IgD-negative memory B cell (primary cell): Measurements from ENCODE around the gene RBM34. TPM values are rescaled to one million over a fixed set of nuclear protein-coding genes. Genes with fewer than 3 reads are reported as not detected.
A peak's percentile ranks its signal among the peaks of the same experiment; 100 is the strongest.

ENCODE experiments used
- H3K27ac Mint-ChIP-seq, 3 donors: one replicate each; pipeline ENCODE4 v1.8.0; 2020 to 2022; ENCODE audit warnings: mild to moderate bottlenecking in 3 of 3, mixed read lengths in 3 of 3, moderate library complexity in 1 of 3
- H3K27me3 Mint-ChIP-seq: one replicate; pipeline ENCODE4 v1.8.0; 2021; ENCODE audit warnings: mixed read lengths
- H3K36me3 Mint-ChIP-seq: one replicate; pipeline ENCODE4 v1.8.0; 2020; ENCODE audit warnings: mild to moderate bottlenecking, mixed read lengths
- H3K4me1 Mint-ChIP-seq, 3 donors: one replicate each; pipeline ENCODE4 v1.8.0; 2020 to 2022; ENCODE audit warnings: mixed read lengths in 3 of 3, mild to moderate bottlenecking in 1 of 3
- H3K4me3 Mint-ChIP-seq, 4 donors: one replicate each; pipeline ENCODE4 v1.8.0; 2020 to 2022; ENCODE audit warnings: mild to moderate bottlenecking in 4 of 4, mixed read lengths in 4 of 4, moderate library complexity in 3 of 4
- H3K9me3 Mint-ChIP-seq, 3 donors: one replicate each; pipeline ENCODE4 v1.8.0; 2020 to 2021; ENCODE audit warnings: mixed read lengths in 3 of 3, mild to moderate bottlenecking in 1 of 3
- polyA plus RNA-seq: library from polyadenylated mRNA; unstranded; fragments of 300-500 nt; fragmentation: Illumina TruSeq; gene quantifications from one replicate; pipeline ENCODE4 v1.2.3, GENCODE V29; 2021

The RBM34 gene
- polyA plus RNA-seq, 1 donor from 2014 or later = 86.7 TPM

DNA sequence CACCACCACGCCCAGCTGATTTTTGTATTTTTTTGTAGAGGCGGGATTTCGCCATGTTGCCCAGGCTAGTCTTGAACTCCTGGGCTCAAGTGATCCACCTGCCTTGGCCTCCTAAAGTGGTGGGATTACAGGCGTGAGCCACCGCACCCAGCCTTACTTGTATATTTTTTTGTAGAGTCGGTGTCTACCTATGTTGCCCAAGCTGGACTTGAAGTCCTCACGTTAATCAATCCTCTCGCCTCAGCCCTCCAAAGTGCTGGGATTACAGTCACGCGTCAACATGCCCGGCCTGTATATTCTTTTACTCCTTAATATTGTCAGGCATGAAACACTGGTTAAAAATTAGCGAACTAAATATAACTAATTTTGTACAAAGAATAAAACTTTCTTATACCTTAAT, 26.9 kb downstream of the RBM34 start:
- no peaks in the 10 kb centered on the region for H3K27me3 Mint-ChIP-seq
- H3K4me1 Mint-ChIP-seq = peaks cover 0 to 3% (median 1%) of the 10 kb centered on the region in 3 donors
- peaks cover 16% of the 10 kb centered on the region for H3K36me3 Mint-ChIP-seq
- no peak overlapping the region for H3K4me3 Mint-ChIP-seq
- no peak overlapping the region for H3K27ac Mint-ChIP-seq
- H3K9me3 Mint-ChIP-seq = no peaks in the 10 kb centered on the region

DNA sequence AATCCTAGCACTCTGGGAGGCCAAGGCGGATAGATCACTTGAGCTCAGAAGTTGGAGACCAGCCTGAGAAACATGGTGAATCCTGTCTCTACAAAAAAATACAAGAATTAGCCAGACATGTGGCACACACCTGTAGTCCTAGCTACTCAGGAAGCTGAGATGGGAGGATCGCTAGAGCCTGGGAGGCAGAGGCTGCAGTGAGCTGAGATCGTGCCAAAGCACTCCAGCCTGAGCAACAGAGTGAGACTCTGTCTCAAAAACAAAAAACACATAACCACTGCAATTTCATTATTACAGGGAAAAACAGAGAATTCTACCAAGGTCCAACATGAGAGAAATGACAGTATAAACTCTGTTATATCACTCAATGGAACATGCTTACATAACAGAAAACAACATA, 28.0 kb downstream of the RBM34 start:
- Mint-ChIP-seq H3K4me1 (peaks cover 3 to 7% (median 7%) of the 10 kb centered on the region in 3 donors), H3K27ac (no peak overlapping the region), H3K36me3 (peaks cover 16% of the 10 kb centered on the region), H3K9me3 (no peaks in the 10 kb centered on the region), H3K4me3 (no peak overlapping the region), H3K27me3 (no peaks in the 10 kb centered on the region)

DNA sequence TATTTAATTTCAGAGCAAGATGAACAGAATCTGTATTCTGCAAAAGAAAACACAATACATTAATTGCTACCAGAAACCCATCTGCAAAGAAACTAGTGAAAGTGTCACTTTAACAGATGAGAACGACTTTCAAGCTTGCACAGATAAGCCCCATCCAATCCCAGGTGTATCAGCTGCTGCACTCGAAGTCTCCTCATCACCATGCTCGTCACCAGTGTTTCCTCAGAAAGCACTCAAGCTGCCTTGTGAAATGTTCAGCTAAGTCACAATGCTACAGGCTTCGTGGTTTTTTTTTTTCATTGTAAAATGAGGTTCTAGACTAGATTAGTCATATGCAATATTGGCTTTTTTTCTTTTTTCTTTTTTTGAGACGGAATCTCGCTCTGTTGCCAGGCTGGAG, 29.1 kb downstream of the RBM34 start:
- H3K9me3 Mint-ChIP-seq = no peaks in the 10 kb centered on the region
- H3K27ac Mint-ChIP-seq = peak overlapping the region in 2 of 3 donors; percentile 54 to 64
- peak overlapping the region in 1 of 4 donors; percentile 60 for H3K4me3 Mint-ChIP-seq
- peaks cover 10 to 16% (median 15%) of the 10 kb centered on the region in 3 donors for H3K4me1 Mint-ChIP-seq
- peaks cover 16% of the 10 kb centered on the region for H3K36me3 Mint-ChIP-seq
- no peaks in the 10 kb centered on the region for H3K27me3 Mint-ChIP-seq

DNA sequence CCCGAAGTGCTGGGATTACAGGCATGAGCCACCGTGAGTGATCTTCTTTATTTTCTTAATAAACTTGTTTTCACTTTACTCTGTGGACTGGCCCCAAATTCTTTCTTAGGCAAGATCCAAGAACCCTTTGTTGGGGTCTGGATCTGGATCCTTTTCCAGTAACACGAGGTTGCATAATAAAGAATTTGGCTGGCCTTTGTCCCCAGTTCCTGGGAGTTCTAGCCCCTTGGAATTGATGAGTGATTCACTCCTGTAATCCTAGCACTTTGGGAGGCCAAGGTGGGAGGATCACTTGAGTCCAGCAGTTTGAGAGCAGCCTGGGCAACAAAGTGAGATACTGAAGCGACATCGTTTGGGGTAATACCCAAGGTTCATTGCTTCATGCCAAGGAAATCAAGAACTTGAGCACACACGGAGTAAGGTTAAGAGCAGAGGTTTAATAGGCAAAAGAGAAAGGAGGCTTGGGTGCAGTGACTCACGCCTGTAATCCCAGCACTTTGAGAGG, 30.2 kb downstream of the RBM34 start:
- peaks cover 16 to 21% (median 21%) of the 10 kb centered on the region in 3 donors for H3K4me1 Mint-ChIP-seq
- peak overlapping the region in 2 of 3 donors; percentile 59 to 88 for H3K27ac Mint-ChIP-seq
- no peaks in the 10 kb centered on the region for H3K27me3 Mint-ChIP-seq
- H3K36me3 Mint-ChIP-seq = peaks cover 11% of the 10 kb centered on the region
- peak overlapping the region in 1 of 4 donors; percentile 60 for H3K4me3 Mint-ChIP-seq
- H3K9me3 Mint-ChIP-seq = no peaks in the 10 kb centered on the region

DNA sequence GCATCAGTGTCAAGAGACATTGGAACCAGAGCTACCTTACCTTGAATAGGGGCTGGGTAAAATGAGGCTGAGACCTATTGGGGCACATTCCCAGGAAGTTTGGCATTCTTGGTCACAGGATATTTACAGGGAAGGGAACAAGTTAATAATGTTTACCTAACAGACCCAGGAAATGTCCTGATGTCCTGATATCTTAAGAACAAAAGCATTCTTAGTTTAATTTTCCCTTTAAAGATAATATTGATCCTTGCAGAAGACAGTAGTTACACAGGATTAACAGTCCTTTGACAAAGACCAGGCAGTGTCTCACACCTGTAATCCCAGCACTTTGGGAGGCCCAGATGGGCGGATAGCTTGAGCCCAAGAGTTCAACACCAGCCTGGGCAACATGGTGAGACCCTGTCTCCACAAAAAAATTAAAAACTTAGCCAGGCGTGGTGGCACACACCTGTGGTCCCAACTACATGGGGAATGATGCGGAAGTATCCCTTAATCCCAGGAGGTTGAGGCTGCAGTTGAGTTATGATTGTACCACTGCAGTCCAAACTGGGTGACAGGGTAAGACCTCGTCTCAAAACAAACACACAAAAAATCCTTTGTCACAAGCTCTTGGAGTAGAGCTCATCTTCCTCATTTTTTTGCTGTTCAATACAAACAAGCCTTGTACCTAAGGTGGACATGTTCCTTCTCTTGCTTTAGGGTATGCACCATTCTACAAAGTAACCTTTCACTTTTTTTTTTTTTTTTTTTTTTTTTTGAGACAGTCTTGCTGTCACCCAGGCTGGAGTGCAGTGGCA, 31.1 kb downstream of the RBM34 start:
- no peaks in the 10 kb centered on the region for H3K27me3 Mint-ChIP-seq
- peak overlapping the region in 2 of 3 donors; percentile 88 to 96 for H3K27ac Mint-ChIP-seq
- peak overlapping the region in 2 of 4 donors; percentile 73 to 98 for H3K4me3 Mint-ChIP-seq
- peaks cover 16 to 22% (median 21%) of the 10 kb centered on the region in 3 donors for H3K4me1 Mint-ChIP-seq
- peaks cover 11% of the 10 kb centered on the region for H3K36me3 Mint-ChIP-seq
- H3K9me3 Mint-ChIP-seq = no peaks in the 10 kb centered on the region

DNA sequence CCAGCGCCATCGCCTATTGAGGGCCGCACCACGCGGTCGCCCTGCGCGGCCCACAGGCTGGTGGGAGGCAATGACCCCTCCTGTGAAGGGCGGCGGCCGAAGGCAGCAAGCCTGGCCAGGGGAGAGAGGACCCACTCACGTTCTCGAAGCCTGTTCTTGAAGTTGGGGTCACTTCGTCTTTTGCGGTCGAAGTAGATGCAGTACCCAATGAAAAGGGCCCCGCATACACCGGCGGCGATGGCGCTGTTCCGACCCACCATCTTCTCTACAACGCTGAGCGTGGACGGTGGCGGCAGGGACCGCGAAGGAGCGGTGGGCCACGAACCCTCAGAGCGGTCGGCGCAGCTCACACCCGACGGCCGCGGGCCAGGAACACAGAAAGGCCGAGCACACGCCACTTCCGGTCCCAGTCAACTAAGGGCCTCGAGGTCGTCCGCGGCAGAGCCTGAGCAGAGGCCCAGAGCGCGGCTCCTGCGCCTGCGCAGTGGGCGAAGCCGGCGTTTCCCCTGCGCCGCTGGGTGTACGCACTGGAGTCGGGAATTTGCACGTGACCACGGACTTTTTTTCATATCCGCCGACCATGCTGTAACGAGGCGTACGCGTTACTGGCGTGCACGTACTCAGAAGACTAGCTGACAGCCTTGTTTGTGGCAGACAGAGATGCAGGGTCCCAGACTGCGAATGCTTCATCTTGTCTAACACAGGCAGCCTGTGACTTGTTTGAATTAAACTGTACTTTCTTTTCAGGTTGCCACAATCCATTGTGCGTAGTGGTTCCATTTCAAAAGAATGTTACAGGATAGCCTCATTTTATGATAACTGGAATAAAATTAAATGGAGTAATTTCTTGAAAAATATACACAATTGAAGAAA, 32.4 kb downstream of the RBM34 start, which contains the start of gene TOMM20:
Gene TOMM20, minus strand, starts transcription at position 382 of the 873 bp plus-strand sequence. Its CDS starts 122 bp downstream, at position 260.
- Mint-ChIP-seq H3K36me3 (peaks cover 6% of the 10 kb centered on the region), H3K4me1 (peaks cover 21 to 27% (median 25%) of the 10 kb centered on the region in 3 donors), H3K4me3 (peak within 1 kb of the TSS; percentile 98 to 99 (median 98)), H3K27me3 (no peaks in the 10 kb centered on the region), H3K27ac (peak within 1 kb of the TSS; percentile 96 to 98 (median 97)), H3K9me3 (no peaks in the 10 kb centered on the region)

DNA sequence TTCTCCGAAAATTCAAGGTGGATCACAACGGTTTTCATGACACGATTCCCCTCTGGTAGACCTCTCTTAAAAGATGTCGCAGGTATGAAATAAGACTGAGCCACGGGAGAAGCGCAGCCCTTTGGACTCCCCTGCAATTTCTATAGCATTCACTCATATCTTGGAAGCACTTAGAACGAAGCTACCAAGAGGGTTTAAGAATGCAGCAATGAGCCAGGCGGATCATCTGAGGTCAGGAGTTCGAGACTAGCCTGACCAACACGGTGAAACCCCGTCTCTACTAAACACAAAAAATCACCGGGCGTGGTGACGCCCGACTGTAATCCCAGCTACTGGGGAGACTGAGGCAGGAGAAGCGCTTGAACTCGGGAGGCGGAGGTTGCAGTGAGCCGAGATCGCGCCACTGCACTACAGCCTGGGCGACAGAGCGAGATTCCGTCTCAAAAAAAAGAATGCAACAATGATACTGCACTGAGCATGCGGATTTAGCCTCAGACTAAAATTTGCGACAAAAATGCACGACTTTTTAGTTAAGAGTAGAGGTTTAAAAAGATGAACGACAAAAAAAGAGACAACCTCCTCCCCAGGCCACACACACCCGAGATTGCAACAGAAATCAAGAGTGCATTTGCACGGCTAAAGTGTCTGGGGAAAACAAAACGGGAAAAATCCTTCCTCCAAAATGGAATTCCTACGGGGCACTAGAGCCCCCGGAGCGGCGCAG, 33.2 kb downstream of the RBM34 start:
- H3K36me3 Mint-ChIP-seq = peaks cover 6% of the 10 kb centered on the region
- H3K27ac Mint-ChIP-seq = peak overlapping the region; percentile 96 to 98 (median 97)
- peaks cover 27 to 31% (median 29%) of the 10 kb centered on the region in 3 donors for H3K4me1 Mint-ChIP-seq
- no peaks in the 10 kb centered on the region for H3K27me3 Mint-ChIP-seq
- peak overlapping the region; percentile 98 to 99 (median 98) for H3K4me3 Mint-ChIP-seq
- no peaks in the 10 kb centered on the region for H3K9me3 Mint-ChIP-seq

DNA sequence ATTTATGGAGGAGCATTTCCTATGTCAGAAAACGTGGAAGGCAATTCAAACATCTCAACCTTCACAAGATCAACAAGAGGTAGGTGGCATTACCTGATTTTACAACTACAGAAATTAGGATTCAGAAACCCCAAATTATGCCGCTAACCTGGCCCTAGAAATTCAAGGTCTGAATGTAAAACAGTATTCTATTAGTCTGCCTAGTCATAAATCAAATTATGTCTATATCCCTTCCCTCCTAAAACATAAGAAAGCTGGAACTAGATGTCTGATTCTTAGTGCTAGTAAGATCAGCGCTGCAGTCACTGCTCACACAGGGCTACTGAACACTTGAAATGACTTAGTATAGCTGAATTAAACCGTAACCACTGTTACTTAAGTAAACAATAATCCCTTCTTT, 33.8 kb downstream of the RBM34 start:
- no peaks in the 10 kb centered on the region for H3K27me3 Mint-ChIP-seq
- peaks cover 33 to 35% (median 35%) of the 10 kb centered on the region in 3 donors for H3K4me1 Mint-ChIP-seq
- H3K36me3 Mint-ChIP-seq = peaks cover 6% of the 10 kb centered on the region
- peak overlapping the region; percentile 96 to 98 (median 97) for H3K27ac Mint-ChIP-seq
- H3K4me3 Mint-ChIP-seq = peak overlapping the region; percentile 98 to 99 (median 98)
- H3K9me3 Mint-ChIP-seq = no peaks in the 10 kb centered on the region

DNA sequence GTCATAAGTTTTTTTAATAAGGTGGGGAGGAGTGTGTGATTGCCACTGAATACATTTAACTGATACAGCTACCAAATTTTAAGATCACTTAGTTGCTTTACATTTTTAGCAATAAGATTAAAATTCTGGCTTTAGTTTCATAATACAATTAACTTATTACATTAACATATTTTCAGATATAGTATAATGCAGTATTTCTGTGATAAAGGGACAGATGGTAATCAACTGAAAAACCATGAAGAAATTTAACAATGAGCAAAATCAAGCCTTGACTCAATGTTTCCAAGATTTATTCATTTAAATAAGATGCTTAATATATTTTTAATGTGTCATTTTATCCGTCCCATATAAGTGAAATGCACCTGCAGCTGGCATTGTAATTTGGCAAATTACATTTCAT, 36.4 kb downstream of the RBM34 start:
- H3K36me3 Mint-ChIP-seq = peaks cover 6% of the 10 kb centered on the region
- H3K27me3 Mint-ChIP-seq = no peaks in the 10 kb centered on the region
- no peaks in the 10 kb centered on the region for H3K9me3 Mint-ChIP-seq
- H3K27ac Mint-ChIP-seq = peak overlapping the region in 2 of 3 donors; percentile 49 to 84
- peak overlapping the region in 1 of 4 donors; percentile 59 for H3K4me3 Mint-ChIP-seq
- peaks cover 33 to 43% (median 37%) of the 10 kb centered on the region in 3 donors for H3K4me1 Mint-ChIP-seq

DNA sequence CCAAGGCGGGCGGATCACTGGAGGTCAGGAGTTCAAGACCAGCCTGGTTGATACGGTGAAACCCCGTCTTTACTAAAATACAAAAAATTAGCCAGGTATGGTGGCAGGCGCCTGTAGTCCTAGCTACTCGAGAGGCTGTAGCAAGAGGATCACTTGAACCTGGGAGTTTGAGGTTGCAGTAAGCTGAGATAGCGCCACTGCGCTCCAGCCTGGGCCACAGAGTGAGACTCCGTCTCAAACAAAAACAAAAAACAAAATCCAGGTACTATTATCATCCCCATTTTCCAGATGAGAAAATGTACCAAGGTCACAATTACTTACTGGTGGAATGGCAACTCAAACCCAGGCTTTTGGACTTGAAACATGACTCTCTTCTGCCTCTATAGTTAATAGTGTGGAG, 36.9 kb downstream of the RBM34 start:
- Mint-ChIP-seq H3K27me3 (no peaks in the 10 kb centered on the region), H3K36me3 (peaks cover 7% of the 10 kb centered on the region), H3K27ac (peak overlapping the region; percentile 10 to 84 (median 49)), H3K4me3 (peak overlapping the region in 1 of 4 donors; percentile 59), H3K4me1 (peaks cover 31 to 46% (median 37%) of the 10 kb centered on the region in 3 donors), H3K9me3 (no peaks in the 10 kb centered on the region)

DNA sequence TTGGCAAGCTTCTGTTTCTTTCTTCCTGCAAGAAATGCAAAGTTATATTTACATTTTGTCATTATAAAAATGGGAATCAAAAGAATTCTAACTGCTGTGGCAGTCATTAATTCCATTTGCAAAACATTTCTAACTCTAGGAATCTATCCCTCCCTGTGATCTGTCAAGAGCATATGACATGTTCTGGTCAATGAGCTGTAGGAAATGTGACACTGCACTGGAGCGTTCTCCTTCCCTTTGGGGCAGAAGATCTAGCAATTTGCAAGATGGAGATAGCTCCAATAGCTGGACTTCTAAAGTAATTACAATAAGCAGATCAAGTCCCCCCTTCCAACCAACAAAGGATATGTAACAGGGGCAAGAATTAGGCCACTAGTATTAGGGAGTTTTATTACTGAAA, 38.7 kb downstream of the RBM34 start:
- H3K36me3 Mint-ChIP-seq = peaks cover 5% of the 10 kb centered on the region
- H3K4me1 Mint-ChIP-seq = peaks cover 27 to 34% (median 28%) of the 10 kb centered on the region in 3 donors
- H3K4me3 Mint-ChIP-seq = no peak overlapping the region

DNA sequence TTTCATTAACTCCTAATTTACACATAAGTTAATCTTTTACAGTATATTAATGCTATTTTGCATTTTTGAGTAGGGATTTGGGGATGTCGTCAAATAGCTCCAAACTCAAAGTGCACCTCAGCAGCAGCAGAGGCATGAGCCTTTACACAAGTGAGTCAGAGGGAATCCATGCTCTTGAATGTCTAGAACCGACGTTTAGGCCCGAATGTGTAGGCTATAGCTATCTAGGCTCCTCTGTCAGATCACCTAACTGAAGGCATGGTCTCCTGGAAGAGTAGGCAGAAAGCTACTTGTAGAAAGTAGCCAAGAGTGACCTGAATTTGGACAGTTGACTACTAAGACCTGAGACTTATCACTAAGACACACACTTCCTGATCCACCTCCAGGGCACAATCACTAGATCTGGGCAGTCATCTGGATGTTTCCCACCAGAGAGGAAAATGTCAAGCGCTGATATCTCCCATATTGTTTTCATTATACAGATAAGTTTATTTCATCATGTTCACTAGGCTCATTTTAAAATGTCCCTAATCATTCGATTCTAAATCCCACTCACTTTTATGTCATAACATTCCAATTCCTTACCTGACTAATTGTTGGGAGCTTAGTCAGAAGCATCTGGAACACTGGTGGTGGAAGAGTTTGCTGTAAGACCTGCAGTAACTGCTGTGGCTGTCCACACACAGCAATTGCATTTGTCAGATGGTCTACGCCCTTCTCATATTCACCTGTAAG, 47.7 kb downstream of the RBM34 start:
- Mint-ChIP-seq H3K27me3 (no peaks in the 10 kb centered on the region), H3K36me3 (peaks cover 13% of the 10 kb centered on the region), H3K4me3 (no peak overlapping the region), H3K9me3 (no peaks in the 10 kb centered on the region), H3K4me1 (peaks cover 0 to 2% (median 2%) of the 10 kb centered on the region in 3 donors), H3K27ac (no peak overlapping the region)

More for the DNA sequence above, 38.7 kb downstream of the RBM34 start:
- no peaks in the 10 kb centered on the region for H3K27me3 Mint-ChIP-seq
- H3K9me3 Mint-ChIP-seq = no peaks in the 10 kb centered on the region
- H3K27ac Mint-ChIP-seq = peak overlapping the region in 1 of 3 donors; percentile 71

DNA sequence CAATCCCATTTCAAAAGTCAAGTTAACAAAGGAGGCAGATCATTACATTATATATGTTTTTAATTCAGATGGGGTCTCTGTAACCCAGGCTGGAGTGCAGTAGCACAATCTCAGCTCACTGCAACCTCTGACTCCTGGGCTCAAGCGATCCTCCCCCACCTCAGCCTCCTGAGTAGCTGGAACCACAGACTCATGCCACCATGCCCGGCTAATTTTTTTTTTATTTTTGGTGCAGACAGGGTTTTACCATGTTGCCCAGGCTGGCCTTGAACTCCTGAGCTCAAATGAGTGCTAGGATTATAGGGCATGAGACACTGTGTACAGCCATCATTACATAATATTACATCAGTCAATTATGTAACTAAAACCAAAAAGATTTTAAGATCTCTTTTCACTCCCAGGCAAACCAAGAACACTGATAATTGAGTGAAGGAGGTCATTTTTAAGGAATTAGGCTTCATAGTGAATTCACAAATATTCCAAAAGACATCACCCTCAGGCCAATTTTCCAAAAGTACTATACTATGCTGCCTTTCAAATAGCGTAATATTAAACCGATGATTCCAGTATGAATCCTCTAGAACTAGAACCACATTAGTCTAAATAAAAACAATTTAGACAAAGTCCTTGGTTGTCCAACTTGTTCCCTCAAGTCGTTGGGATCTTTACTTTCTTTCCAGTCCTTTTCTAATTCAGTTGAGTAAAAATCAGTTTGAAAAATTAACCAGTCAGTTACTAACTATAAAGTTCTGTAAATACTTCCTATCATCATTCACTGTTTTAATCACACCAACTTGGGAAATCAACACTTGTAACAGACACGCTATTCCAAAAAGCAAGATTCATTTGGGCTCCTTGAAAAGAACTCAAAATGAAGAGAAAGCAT, 48.5 kb downstream of the RBM34 start:
- H3K27me3 Mint-ChIP-seq = no peaks in the 10 kb centered on the region
- H3K27ac Mint-ChIP-seq = no peak overlapping the region
- no peak overlapping the region for H3K4me3 Mint-ChIP-seq
- H3K36me3 Mint-ChIP-seq = peaks cover 14% of the 10 kb centered on the region
- H3K9me3 Mint-ChIP-seq = no peaks in the 10 kb centered on the region
- H3K4me1 Mint-ChIP-seq = peaks cover 2% of the 10 kb centered on the region in 3 donors
